A204.1 (cell line): ENCODE results near the gene JAM2.

Source experiments
- FAIRE-seq: peaks from 2 replicates; lab custom pipeline; 2012; peaks lifted over from hg19 to GRCh38; lab: Jason Lieb, UNC

The JAM2 gene

GRCh38 chr21:25721987-25722386, 82.9 kb downstream of the JAM2 start:
- no peak for FAIRE-seq

GRCh38 chr21:25722631-25723030, 83.6 kb downstream of the JAM2 start:
- FAIRE-seq, result no peak

GRCh38 chr21:25732091-25732760, 93.2 kb downstream of the JAM2 start:
- no peak for FAIRE-seq

GRCh38 chr21:25733859-25734653, 95.0 kb downstream of the JAM2 start:
- FAIRE-seq, result no peak

- FAIRE-seq, result no peak
Observed at GRCh38 chr21:25734654-25734903, 95.5 kb downstream of the JAM2 start.

GRCh38 chr21:25734904-25735645, 96.0 kb downstream of the JAM2 start, which contains the start of the genes ATP5PF and GABPA:
ATP5PF (minus strand) TSS chr21:25734904; CDS start chr21:25729794, 5,110 bp downstream.
GABPA (plus strand) TSS chr21:25734972; CDS start chr21:25741599, 6,627 bp downstream.
- FAIRE-seq, result peak; percentile 97

- no peak for FAIRE-seq
Observed at GRCh38 chr21:25735646-25736597, 96.9 kb downstream of the JAM2 start.

- FAIRE-seq, result no peak
Observed at GRCh38 chr21:25737421-25737820, 98.4 kb downstream of the JAM2 start.

GRCh38 chr21:25742900-25743299, 103.8 kb downstream of the JAM2 start:
- no peak for FAIRE-seq

GRCh38 chr21:25744854-25745253, 105.8 kb downstream of the JAM2 start:
- FAIRE-seq, result no peak

- no peak for FAIRE-seq
Observed at GRCh38 chr21:25750085-25750484, 111.0 kb downstream of the JAM2 start.

- FAIRE-seq, result no peak
Observed at GRCh38 chr21:25752416-25752815, 113.4 kb downstream of the JAM2 start.

- FAIRE-seq, result no peak
Observed at GRCh38 chr21:25756190-25756932, 117.3 kb downstream of the JAM2 start.

GRCh38 chr21:25757531-25757930, 118.5 kb downstream of the JAM2 start:
- FAIRE-seq, result no peak

- no peak for FAIRE-seq
Observed at GRCh38 chr21:25759573-25759972, 120.5 kb downstream of the JAM2 start.

- FAIRE-seq, result no peak
Observed at GRCh38 chr21:25760061-25760460, 121.0 kb downstream of the JAM2 start.

GRCh38 chr21:25760677-25761076, 121.6 kb downstream of the JAM2 start:
- FAIRE-seq, result no peak

- FAIRE-seq, result no peak
Observed at GRCh38 chr21:25764065-25764464, 125.0 kb downstream of the JAM2 start.
